MM.1S (cell line): ENCODE data around the gene TFF2.

ENCODE experiments used
- CTCF ChIP-seq: fragments of 300-600 bp; sonication (generic); IDR thresholded peaks from 2 replicates; pipeline ENCODE4 v1.5.1; 2016; ENCODE audit warnings: antibody characterized with exemption, low read length, mixed read lengths
- EZH2 ChIP-seq: fragments of 300-600 bp; sonication (generic); optimal IDR thresholded peaks from 2 replicates; pipeline ENCODE3; 2017; ENCODE audit warnings: low read depth, mild to moderate bottlenecking, antibody characterized with exemption, low read length, mixed read lengths
- EZH2phosphoT487 ChIP-seq: fragments of 300-600 bp; sonication (generic); IDR thresholded peaks from 2 replicates; pipeline ENCODE4 v1.6.1; 2018; ENCODE audit warnings: antibody characterized with exemption, low read length

GRCh38 chr21:42306366-42307035 is 44.3 kb downstream of the TFF2 start:
- TF ChIP-seq CTCF (no peak), EZH2phosphoT487 (no peak), EZH2 (no peak)
